Left ventricle myocardium inferior (tissue), 1 donor: ENCODE results near the gene SORD. TPM values are rescaled to one million over a fixed set of nuclear protein-coding genes. Genes with fewer than 3 reads are reported as not detected.

Experiments used
- DNase-seq: peaks from one replicate; pipeline ENCODE4 v3.0.0-alpha.2; 2020
- H3K27ac ChIP-seq: fragments of 200-600 bp; replicated peaks from 2 replicates; pipeline ENCODE4 v1.8.0; 2021
- H3K27me3 ChIP-seq: fragments of 200-600 bp; 2 replicates; pipeline ENCODE4 v1.8.0; 2021; ENCODE audit warnings: low read depth
- H3K36me3 ChIP-seq: fragments of 200-600 bp; 2 replicates; pipeline ENCODE4 v1.8.0; 2021
- H3K4me1 ChIP-seq: fragments of 200-600 bp; 2 replicates; pipeline ENCODE4 v1.8.0; 2021
- H3K4me3 ChIP-seq: fragments of 200-600 bp; 2 replicates; pipeline ENCODE4 v1.8.0; 2021; ENCODE audit warnings: mild to moderate bottlenecking, moderate library complexity
- H3K9me3 ChIP-seq: fragments of 200-600 bp; replicated peaks from 2 replicates; pipeline ENCODE4 v1.8.0; 2021
- intact Hi-C: fragments of 100-400 bp; cut with micrococcal nuclease; formaldehyde crosslinking; loops from one replicate; pipeline ENCODE4 v1.11.0; 2022
- total RNA-seq: library from RNA; stranded (reverse); fragmentation: NEBNext Ultra II Directional; extraction: Animal tissue kit (Norgen Biotek cat#: 25700); gene quantifications from one replicate; pipeline ENCODE4 v1.2.1, GENCODE V29; 2021
- TF ChIP-seq, protein P1 (sequence below): fragments of 200-600 bp; IDR thresholded peaks from 2 replicates; pipeline ENCODE4 v1.8.0; 2021; ENCODE audit warnings: antibody characterized with exemption, mild to moderate bottlenecking, borderline replicate concordance
- donor health status: DM: no; HTN: yes; CAD: no; lungs with severe emphysema.

The SORD gene
- total RNA-seq, 1 donor from 2014 or later: 13.6 TPM

GRCh38 chr15:45117308-45118130, 94.5 kb downstream of the SORD start:
- Histone ChIP-seq H3K27me3 (peaks cover 94% of the 10 kb centered on the region), H3K9me3 (no peaks in the 10 kb centered on the region), H3K4me3 (peak overlapping the region; percentile 54), H3K4me1 (peaks cover 39% of the 10 kb centered on the region), H3K27ac (no peak overlapping the region), H3K36me3 (no peaks in the 10 kb centered on the region)
- intact Hi-C loops: no loop called here
- DNase-seq: no peak
- TF ChIP-seq, protein P1, sequence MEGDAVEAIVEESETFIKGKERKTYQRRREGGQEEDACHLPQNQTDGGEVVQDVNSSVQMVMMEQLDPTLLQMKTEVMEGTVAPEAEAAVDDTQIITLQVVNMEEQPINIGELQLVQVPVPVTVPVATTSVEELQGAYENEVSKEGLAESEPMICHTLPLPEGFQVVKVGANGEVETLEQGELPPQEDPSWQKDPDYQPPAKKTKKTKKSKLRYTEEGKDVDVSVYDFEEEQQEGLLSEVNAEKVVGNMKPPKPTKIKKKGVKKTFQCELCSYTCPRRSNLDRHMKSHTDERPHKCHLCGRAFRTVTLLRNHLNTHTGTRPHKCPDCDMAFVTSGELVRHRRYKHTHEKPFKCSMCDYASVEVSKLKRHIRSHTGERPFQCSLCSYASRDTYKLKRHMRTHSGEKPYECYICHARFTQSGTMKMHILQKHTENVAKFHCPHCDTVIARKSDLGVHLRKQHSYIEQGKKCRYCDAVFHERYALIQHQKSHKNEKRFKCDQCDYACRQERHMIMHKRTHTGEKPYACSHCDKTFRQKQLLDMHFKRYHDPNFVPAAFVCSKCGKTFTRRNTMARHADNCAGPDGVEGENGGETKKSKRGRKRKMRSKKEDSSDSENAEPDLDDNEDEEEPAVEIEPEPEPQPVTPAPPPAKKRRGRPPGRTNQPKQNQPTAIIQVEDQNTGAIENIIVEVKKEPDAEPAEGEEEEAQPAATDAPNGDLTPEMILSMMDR: no peak

GRCh38 chr15:45118131-45118588, 95.2 kb downstream of the SORD start:
- TF ChIP-seq, protein P1: peak; percentile 98
- Histone ChIP-seq H3K4me3 (peak overlapping the region; percentile 54), H3K27me3 (peaks cover 94% of the 10 kb centered on the region), H3K36me3 (no peaks in the 10 kb centered on the region), H3K9me3 (no peaks in the 10 kb centered on the region), H3K27ac (no peak overlapping the region), H3K4me1 (peaks cover 32% of the 10 kb centered on the region)
- intact Hi-C loops: no loop called here
- peak; percentile 83 for DNase-seq

DNA sequence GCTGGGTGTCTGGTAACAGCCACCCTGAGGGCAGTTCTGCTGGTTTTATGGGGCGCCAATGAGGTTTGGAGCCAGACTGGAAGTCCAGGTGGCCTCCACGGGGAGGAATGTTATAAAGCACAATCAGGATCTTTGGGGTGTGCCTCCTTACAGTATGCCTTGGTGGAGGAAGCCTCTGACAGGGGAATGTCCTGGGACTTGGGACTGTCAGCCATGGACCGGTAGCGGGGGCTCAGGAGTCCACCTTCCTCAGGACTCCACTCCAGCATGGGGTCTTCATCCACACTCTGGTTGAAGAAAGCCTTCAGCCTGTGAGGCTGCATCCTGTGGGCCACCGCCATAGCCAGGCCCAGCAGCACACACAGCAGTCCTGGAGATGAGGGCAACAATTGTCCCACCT, 96.0 kb downstream of the SORD start:
- Histone ChIP-seq H3K4me3 (no peak overlapping the region), H3K9me3 (no peaks in the 10 kb centered on the region), H3K27me3 (peaks cover 94% of the 10 kb centered on the region), H3K27ac (no peak overlapping the region), H3K4me1 (peaks cover 24% of the 10 kb centered on the region), H3K36me3 (no peaks in the 10 kb centered on the region)
- no peak for DNase-seq
- TF ChIP-seq, protein P1: no peak
- intact Hi-C loops: no loop called here

DNA sequence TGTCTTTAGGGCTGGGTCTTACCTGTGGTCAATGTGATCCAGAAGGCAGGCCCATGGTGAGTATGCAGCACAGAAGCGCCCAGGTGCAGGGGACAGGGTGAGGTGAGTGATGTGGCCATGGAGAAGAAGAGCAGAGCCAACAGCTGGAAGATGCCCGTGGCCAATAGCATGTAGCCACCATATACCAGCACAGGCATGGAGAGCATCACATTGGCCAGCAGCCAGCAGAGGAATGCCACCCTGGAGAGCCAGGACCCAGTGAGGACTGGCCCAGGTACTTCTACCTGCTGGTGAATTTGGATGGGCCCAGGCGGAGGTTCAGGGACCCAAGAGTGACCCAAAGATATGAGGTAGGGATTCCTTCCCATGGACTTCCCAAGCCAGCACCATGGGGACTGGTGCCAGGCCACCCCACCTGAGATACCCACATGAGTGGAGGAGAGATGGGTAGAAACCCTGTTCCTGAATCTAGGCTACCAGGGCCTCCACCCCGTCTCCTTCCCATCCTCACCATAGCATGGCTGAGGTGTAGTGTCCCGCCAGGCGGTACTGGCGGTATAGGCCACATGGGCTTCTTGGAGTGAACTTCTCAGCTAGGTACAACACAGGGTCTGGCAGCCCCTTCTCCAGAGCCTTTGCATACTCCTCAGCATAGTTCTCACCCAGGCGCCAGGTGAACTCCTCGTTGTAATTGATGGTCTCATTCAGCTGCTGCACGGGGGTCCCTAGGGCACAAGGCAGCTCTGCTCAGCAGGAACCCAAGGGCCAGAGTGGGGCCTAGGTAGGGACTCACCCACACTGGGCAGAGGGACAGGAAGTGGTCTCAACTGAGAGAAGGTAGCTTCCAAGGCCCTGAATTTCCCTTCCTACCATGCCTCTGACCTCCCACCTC, 97.3 kb downstream of the SORD start:
- Histone ChIP-seq H3K27ac (no peak overlapping the region), H3K36me3 (no peaks in the 10 kb centered on the region), H3K4me3 (no peak overlapping the region), H3K4me1 (peaks cover 16% of the 10 kb centered on the region), H3K9me3 (no peaks in the 10 kb centered on the region), H3K27me3 (peaks cover 92% of the 10 kb centered on the region)
- no peak for DNase-seq
- intact Hi-C loops: no loop called here
- TF ChIP-seq, protein P1: no peak

- H3K9me3 ChIP-seq: no peaks in the 10 kb centered on the region
- intact Hi-C loops: no loop called here
- peaks cover 91% of the 10 kb centered on the region for H3K27me3 ChIP-seq
- no peak for DNase-seq
- H3K4me1 ChIP-seq: peaks cover 16% of the 10 kb centered on the region
- no peak overlapping the region for H3K27ac ChIP-seq
- H3K4me3 ChIP-seq: no peak overlapping the region
- H3K36me3 ChIP-seq: no peaks in the 10 kb centered on the region
- TF ChIP-seq, protein P1: no peak
Observed at GRCh38 chr15:45121020-45121419, 98.0 kb downstream of the SORD start.
